Measurements from ENCODE around the gene ZNRF1. TPM values are rescaled to one million over a fixed set of nuclear protein-coding genes. Genes with fewer than 3 reads are reported as not detected.

The ZNRF1 gene
- polyA plus RNA-seq, 3 donors: 29.2 to 35.0 (median 33.4) TPM

DNA sequence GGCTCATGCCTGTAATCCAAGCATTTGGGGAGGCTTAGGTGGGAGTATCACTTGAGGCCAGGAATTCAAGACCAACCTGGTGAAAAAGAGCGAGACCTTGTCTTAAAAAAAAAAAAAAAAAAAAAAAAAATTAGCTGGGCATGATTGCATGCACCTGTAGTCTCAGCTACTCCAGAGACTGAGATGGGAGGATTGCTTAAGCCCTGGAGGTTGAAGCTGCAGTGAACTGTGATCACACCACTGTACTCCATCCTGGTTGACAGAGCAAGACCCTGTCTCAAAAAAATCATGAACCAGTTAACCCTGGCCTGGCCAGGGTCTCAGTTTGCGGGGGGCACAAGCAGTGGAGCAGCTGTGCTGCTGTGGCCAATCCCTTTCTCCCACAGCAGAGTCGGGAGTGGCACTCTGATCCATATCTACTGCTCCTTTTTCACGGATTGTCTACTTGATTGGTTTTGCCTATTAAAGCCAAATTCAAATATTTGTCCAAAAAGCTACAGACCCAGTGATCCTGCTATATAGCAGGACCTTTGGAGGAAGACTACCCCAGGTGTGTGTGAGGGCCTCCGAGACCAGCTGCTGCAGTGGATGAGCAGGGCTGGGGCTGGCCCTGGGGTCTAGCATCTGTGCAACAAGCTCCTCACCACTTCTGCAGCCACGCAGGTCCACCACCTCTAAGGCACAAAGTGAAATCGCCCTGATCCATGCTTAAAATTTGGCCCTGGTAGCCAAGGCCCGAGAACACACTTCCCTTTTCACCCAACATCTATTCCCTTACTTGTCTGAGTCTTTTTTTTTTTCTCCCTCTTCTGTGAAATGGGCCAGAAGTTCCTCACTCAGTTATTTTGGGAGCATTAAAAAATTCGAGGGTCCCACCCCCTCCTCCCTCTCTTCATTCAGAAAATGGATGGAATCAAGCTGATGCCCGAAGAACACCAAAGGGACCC, 69.5 kb downstream of the ZNRF1 start:
- no peak for DNase-seq (ENCODE audit: extremely low read depth in 1 of 11, low read depth in 9 of 11, low spot score in 4 of 11)

DNA sequence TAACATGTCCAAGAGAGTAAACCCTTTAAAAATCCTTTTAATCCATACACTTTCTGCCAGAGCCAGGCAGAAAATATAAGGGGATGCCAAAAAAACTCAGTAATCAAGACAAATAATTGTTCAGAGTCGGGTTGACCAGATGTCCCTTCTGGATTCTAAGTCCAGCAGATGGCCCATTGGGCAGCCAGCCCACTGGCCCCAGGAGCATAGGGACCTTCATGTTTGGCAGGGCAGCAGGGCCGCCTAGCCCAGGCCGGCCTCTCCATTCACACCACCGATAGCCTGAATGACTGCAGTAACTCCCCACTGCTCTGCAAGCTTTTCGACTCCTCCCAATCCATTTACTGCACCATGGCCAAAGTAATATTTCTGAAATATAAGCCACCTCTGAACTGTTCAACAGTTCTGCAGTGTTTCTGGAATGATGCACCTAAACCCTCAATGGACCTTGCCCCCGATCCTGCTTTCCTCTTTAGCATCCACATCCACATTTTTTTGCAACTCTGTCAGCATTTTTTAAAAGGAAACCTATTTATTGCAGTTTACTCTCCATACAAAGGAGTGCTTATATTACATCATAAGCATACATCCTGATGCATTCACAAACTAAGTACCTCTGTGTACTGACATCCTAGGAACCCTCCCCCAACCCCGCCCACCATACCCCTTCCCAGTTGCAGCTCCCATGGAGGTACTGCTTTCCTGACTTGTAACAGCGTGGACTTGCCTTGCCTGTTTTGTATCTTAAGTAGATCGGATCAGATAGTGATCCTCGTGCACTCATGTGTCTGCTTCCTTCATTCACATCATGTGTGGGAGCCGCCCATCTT, 71.4 kb downstream of the ZNRF1 start:
- DNase-seq (ENCODE audit: extremely low read depth in 1 of 11, low read depth in 9 of 11, low spot score in 4 of 11): no peak

DNA sequence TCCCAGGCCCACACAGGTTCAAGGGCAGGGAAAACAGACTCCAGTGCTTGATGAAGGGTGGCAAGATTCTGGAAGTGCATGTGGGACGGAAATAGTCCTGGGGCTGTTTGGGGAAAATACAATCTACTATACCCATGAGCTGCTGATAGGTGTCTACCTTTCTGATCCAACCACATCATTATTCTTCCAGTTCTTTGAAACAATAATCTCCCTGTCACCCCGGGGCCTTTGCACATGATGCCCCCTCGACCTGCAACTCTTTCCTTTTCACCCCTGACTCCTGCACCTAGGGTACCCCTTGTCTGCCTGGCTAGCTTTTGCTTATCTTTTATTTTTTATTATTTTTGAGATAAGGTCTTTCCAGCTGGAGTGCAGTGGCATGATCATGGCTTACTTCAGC, 72.8 kb downstream of the ZNRF1 start:
- DNase-seq (ENCODE audit: extremely low read depth in 1 of 11, low read depth in 9 of 11, low spot score in 4 of 11): no peak

DNA sequence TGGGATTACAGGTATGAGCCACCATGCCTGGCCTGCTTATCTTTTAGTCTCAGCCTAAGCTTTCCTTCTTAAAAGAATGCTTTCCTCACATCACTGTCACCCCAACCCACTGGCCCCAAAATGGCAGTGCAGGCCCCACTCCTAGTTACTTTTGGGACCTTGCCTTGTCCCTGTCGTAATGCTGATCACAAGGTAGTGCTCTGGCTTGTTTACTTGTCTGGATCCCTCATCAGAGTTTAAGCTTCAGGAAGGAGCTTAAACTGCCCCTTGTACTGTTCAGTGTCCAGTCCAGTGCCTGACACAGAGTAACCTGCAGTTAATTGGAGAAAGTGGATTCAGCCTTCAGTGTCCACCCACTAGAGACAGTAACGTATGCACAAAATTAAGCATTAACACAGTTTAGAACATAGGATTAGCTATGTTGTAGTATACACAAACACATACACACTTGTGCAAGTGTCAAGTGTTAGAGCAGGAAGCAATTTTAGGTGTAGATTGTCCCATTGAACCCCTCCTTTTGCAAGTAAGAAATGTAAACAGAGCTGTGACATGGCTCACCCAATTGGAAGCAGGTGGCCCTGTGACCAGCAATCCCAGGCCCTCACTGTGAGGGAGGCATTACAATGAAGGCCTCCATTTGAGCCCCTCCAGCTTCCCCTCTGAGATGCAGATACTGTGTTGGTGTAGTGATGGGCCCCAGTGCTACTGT, 73.6 kb downstream of the ZNRF1 start:
- no peak for DNase-seq (ENCODE audit: extremely low read depth in 1 of 11, low read depth in 9 of 11, low spot score in 4 of 11)

DNA sequence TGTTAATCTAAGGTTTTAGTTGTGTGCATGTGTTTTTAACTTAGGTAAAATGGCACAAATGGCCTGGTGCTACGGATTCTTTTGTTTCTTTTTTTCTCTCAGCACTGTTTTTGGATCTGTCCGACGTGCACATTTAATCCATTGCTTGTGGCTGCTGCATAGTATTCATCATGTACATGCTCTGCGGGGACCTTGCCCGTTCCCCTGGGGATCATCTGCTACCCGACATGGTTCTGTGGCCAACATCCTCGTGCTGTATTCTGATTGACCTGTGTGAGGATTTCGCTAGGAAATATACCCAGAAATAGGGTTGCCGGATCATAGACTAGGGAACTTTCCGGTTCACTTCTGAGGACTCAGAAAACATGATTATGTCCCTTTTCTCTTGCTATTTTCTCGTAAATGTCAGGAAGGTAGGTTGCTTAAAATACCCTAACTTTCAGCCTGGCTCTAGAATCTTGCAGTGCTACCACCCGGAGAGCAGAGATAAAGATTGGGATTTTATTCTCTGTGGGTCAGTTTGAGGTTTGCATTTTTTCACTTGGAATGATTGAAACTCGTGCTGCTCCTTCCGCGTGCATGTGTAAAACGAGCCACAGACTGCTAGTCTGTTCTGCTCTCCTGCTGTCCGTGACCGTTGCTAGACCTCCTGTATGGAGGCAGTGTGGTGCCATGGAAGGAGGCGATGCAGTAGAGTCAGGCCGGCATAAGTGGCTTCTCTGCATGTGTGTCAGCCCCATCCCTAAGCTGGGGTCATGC, 74.9 kb downstream of the ZNRF1 start:
- DNase-seq (ENCODE audit: extremely low read depth in 1 of 11, low read depth in 9 of 11, low spot score in 4 of 11): no peak

DNA sequence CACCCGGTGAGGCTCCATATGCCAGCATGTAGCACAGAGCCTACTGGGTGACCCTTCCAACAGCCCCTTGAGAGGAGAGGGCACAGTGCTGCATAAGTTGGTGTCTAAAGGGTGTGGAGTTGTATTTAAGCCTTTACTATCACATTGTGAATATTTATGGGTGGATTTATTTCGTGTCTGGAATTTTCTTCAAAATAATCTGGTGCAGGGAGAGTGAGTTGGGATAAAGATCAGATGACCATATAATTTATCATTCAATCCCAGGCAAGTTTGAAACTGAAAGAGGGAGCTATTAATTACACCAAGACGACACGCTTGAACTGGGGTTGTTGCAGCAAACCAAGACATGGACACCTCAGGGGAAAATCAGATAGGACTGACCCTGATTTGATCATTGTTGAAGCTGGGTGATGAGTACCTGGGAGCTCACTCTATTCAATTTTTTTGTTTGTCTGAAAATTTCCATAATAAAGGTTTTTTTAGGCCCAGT, 75.5 kb downstream of the ZNRF1 start:
- DNase-seq (ENCODE audit: extremely low read depth in 1 of 11, low read depth in 9 of 11, low spot score in 4 of 11): no peak

DNA sequence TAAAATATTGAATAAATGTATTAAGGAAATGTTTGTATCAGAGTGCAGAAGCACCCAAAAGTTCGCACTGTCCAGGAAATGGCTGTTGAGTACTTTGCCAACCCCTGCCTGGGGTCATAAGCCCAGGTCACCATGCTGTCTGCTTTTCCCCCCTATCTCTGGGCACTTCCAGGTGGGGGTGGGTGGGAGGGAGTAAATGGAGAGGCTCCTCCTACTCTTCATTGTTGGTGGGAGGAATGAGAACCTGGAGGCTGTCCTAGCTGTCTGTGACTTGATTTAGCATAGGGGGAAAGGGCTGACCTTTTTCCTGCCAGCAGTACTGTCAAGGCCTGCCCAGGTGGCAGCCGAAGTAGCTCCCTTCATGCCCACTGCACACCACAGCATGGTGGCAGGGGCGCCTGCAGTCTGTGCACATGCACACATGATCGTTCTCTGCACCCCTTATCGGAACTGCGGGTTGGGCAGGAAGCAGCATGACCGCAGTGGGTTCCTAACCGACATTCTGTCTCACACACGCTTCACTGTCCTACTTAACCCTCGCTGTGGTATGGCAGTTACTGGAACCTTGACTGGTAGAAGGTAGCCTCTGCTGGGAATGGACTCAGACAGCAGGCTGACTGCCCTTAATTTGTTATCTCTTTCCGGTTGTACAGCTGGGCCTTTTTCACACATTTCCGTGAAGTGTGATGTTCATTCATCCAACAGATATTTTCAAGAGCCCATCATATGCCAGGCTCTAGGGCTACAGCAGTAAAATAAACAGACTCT, 76.3 kb downstream of the ZNRF1 start:
- DNase-seq (ENCODE audit: extremely low read depth in 1 of 11, low read depth in 9 of 11, low spot score in 4 of 11): no peak

DNA sequence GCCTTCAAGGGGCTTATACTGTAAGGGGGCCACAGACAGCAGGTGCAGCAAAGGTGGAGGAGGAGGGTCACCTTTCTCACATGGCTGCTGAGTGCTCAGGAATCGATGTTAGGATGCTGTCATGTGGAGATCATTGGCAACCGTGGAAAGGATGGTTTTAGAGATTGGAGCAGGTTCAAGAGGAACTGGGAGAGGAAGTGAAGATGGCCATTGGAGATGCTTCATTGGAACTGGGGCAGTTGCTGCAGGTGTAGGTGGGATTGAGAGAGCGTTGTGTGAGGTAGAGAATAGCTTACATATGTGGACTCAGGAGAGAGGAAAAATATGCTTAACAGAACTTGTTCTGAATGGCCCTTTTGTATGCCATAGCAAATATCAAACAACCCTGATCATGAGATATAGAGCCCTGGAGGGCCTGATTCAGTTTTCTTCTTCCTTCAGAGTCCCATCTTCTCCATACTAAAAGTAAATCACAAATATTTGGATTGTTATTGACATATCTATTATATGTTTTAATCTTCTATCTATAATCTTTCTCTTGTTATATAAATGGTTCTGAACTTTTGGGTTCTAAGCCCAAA, 77.0 kb downstream of the ZNRF1 start:
- no peak for DNase-seq (ENCODE audit: extremely low read depth in 1 of 11, low read depth in 9 of 11, low spot score in 4 of 11)

DNA sequence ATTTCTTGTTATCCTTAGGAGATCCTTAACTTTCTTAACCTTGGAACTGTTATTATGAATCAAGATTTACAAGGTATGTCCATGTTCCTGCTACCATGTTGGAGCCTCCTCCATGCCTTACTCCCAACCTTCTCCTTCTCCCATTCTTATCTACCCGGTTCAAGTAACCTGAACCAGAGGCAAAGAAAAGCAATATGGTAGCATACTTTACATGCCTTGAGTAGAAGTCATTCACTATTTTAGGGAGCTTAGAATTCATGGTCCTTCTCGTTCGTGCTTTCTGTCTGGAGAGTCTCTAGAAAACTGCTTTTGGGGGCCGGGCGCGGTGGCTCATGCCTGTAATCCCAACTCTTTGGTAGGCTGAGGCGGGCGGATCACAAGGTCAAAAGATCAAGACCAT, 80.1 kb downstream of the ZNRF1 start:
- DNase-seq (ENCODE audit: extremely low read depth in 1 of 11, low read depth in 9 of 11, low spot score in 4 of 11): no peak

DNA sequence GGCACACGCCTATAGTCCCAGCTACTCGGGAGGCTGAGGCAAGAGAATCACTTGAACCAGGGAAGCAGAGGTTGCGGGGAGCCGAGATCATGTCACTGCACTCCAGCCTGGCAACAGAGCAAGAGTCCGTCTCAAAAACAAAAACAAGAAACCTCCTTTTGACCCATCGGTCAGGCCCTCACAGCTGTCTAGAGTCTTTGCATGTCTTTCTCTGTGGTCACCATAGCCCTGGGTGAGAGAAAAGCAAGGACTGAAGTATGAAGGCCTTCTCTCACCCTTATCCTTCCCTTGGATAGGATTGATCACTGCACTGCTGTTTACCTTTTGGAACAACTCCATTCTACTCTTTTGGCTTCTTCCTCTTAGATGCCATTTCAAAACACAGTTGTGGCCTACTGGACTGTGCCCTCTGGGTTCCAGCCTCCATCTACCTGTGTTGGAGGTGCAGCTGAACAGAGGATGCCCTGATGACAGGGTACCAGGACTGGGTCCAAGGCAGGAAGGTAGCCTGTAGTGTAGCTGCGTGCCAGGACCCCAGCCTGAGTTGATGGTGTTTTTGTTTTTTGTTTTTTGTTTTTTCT, 80.6 kb downstream of the ZNRF1 start:
- no peak for DNase-seq (ENCODE audit: extremely low read depth in 1 of 11, low read depth in 9 of 11, low spot score in 4 of 11)

DNA sequence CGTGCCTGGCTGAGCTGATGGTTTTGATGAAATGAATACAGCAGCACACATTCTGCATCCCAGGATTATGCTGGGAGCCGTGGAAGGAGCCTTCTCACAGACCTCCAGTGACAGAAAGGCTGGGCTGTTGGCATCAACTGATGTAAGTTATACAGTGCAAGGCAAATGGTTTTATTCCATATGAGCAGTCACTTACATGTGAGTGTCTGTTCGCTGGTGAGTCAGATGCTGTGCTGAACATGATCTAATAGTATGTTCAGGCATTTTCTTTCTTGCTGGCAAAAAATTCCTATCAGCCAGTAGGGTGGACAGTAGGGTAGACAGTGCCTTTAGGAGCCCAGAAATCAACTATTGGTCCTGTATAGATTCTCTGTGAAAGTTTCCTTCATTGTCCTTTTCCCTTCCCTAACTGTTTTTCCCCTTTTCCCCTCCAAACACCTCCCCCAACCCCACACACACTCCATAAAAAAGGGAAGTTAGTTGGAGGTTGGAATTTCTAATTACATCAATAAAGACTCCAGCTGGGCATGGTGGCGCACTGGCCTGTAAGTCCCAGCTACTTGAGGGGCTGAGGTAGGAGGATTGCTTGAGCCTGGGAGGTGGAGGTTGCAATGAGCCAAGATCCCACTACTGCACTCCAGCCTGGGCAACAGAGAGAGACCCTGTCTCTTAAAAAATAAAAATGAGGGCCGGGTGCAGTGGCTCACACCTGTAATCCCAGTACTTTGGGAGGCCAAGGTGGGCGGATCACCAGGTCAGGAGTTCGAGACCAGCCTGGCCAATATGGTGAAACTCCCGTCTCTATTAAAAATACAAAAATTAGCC, 81.6 kb downstream of the ZNRF1 start:
- DNase-seq (ENCODE audit: extremely low read depth in 1 of 11, low read depth in 9 of 11, low spot score in 4 of 11): no peak

DNA sequence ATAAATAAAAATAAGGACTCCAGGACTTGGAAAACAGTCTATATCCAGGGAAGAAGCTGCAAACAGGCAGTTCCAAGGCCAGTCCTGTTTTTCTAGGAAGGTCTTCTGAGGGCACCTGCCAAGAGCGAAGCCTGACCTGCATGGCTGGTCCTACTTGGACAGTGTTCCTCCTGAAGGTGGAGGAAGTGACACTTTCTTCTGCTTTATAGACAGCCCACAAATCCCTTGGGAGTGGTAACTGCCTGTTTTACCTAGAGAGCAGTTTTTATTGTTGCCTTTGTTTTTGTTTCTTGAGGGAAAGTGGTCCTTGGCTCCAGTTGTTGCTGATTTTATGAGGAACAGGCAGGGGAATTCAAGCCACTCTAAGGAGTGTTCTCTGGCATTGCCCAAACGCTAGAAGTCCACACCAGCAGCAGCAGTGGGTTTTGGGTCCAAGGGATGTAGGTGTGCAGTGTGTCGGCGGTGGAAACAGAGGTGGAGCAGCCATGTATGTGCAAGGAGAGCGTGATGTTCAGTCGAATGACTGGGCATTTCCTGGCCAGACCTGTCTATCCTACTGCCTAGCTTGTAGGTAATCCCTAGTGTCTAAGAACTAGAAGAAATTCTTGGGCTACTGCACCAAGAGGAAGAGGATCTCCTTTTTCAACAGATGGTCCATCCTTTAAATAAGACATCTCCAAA, 82.5 kb downstream of the ZNRF1 start:
- DNase-seq (ENCODE audit: extremely low read depth in 1 of 11, low read depth in 9 of 11, low spot score in 4 of 11): no peak

DNA sequence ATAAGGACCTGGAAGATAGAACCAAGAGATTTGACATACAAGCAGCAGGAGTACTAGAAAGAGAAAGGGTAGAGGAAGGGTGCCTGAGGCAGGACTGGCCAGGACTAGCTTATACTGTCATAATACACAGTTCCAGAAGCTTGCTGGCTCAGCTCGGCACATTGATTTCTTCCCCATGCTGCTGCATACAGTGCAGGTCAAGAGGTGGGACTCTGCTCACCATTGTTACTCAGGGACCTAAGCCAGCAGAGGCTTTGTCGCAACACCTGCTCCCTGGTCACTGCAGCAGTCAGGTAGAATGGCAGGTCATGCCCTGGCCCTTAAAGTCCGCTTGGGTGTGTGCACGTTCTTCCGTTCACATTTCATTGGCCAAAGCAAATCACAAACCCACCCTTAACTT, 85.0 kb downstream of the ZNRF1 start:
- no peak for DNase-seq (ENCODE audit: extremely low read depth in 1 of 11, low read depth in 9 of 11, low spot score in 4 of 11)

DNA sequence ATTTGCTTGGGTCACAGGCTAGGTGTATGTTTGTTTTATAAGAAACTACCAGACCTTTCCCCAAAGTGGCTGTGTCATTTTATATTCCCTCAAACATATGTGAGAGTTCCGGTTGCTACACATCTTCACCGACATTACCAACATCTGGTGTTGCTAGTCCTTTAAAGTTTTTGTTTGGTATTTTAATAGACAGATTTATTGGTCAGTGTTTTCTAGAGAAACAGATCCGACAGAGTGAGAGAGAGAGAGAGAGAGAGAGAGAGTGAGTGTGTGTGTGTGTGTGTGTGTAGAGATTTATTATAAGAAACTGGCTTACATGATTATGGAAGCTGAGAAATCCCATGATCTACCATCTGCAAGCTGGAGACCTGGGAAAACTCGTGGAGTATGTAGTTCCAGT, 86.7 kb downstream of the ZNRF1 start:
- no peak for DNase-seq (ENCODE audit: extremely low read depth in 1 of 11, low read depth in 9 of 11, low spot score in 4 of 11)

DNA sequence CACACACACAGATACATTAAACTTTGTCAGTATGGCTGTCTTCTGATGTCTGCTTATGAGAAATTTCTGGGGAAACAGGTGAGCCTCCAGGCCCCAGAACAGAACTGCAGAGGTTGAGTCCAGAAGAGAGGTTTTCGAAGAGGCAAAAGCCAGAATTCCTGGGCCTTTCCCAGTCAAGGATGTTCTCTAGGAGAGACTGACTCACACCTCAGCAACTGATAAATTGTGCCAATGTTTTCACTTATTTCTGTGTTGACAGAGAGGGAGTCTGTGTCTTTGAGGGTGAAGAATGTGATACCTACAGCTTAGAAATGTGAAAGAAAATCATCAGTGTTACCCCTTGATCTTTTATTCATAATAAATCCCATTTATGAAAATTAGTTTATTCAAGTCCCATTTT, 87.5 kb downstream of the ZNRF1 start:
- DNase-seq (ENCODE audit: extremely low read depth in 1 of 11, low read depth in 9 of 11, low spot score in 4 of 11): no peak

Measured in renal cortex interstitium (tissue), 11 donors.